Stromal cell of bone marrow (primary cell): Measurements from ENCODE around the gene SAMD5.
"Not testable (repeated sequence)": the region's sequence is repeated elsewhere in the genome, so short reads cannot be mapped to it uniquely, and the experiment has no call there.

Experiments used
- DNase-seq: peaks from one replicate; pipeline ENCODE4 v3.0.0-alpha.2; 2012; ENCODE audit warnings: low read depth

SAMD5 gene

DNA sequence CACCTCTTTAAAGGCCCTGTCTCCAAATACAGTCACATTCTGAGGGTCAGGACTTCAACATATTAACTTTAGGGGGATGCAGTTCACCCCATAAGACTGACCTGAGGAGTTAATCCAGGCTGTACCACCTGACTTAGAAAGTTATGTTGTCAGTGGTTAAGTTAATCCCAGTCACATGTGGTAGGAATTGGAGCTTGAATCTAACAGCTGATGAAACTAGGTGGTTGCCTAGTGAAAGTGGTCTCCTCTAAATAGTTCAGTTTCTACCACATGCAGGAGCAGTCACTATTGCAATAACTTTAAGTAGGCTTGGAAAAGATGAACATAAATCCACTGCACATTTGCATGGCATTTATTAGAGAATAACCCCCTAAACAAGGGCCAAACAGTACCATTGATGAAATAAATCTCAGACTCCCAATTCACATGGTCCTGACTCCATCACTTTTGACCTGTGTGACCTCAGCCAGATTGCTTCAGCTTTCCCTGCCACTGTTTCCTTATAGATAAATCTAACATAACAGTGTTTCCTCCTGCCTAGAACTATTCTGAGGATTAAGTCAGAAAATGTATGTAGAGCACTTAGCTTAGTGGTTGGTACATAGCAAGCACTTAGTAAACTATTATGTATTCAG lies 20.1 kb downstream of the SAMD5 start:
- no peak for DNase-seq

DNA sequence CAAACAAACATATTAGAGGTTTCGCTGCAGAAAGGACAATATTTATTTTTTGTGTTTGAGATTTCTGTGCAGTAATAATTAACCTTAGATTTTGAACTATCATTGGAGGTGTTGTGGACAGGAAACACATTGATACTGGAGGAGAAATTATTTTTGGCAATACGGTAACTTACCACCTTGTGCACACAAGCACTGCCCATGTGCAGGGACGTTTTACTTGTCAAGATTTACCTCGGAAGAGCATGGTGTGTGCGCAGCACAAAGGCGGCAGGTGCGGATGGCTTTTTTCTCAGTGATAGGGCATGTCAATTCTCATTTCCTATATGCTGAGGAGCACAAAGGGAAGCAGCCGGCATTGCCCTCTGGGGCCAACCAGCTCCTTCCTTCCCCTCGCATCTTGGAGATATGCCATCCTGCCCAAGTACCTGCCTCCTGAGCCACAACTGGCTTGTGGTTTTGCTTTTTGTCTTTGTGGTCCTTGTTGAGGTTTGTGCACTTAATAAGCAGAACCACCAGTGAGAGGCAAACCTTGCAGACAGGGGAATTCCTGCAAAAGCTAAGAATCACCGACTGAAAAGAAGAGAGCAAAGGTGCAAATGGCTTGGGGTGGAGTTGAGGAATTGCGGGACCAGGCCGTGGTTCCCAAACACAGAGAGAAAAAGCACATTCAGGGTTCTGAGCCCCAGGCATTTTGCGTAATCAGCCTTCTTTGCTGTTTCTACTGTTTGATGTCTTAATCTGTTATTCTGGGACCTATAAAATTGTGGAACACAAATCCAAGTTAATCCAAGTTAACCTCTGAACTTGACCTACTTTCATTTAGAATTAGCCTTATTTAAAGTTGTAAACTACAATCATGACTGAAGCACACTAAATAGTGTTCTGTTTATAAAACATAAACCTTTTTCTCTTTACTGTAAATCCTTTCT lies 21.9 kb downstream of the SAMD5 start:
- DNase-seq: no peak

- no peak for DNase-seq
Measured at GRCh38 chr6:147531321-147531720, 22.8 kb downstream of the SAMD5 start.

GRCh38 chr6:147534116-147534860 lies 25.8 kb downstream of the SAMD5 start:
- no peak for DNase-seq

DNA sequence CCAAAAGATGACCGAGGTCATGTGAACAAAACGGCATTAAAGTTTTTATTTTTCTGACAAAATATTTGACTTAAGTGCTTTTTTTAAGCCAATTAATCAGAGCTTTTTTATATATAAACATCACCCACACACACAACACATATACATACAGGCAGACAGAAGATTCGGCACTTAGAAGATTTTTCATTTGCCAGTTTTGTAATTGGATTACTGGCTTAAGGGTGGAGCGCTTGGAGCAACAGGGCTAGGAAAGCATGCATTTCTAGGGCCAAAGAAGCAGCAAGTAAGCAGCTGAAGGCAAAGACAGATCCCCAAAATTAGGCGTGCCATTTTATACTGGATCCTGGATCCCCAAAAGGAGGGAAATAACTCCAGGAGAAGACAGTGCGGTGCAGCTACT lies 30.3 kb downstream of the SAMD5 start:
- DNase-seq: no peak

GRCh38 chr6:147540075-147540474 lies 31.6 kb downstream of the SAMD5 start:
- no peak for DNase-seq

DNA sequence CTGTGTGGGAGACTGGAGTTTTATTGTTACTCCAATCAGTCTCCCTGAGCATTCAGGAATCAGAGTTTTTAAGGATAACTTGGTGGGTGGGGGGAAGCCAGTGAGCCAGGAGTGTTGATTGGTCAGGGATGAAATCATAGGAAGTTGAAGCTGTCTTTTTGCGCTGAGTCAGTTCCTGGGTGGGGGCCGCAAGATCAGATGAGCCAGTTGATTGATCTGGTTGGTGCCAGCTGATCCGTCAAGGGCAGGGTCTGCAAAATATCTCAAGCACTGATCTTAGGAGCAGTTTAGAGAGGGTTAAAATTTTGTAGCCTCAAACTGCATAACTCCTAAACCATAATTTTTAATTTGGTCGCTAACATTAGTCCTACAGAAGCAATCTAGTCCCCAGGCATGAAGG lies 33.9 kb downstream of the SAMD5 start:
- not testable (repeated sequence) for DNase-seq

DNA sequence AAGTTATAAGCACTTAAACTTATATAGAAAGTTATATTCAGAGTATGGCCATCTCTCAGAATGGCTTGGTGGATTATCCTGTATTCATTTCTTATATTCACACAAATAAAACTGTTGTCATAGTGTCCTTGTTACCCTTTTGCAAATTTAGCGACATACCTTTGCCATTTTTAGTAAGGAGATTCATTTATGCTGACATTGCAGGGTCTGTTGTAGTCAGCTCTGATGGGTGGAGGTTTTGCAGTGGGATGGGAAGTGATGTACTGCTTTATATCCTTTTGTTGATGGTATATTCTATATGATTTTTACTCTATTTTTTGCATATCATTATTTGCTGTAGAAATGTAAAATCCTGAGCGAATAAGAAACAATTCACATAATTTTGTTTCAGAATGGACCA lies 35.9 kb downstream of the SAMD5 start:
- DNase-seq: no peak

GRCh38 chr6:147546501-147547368 lies 38.2 kb downstream of the SAMD5 start:
- no peak for DNase-seq

DNA sequence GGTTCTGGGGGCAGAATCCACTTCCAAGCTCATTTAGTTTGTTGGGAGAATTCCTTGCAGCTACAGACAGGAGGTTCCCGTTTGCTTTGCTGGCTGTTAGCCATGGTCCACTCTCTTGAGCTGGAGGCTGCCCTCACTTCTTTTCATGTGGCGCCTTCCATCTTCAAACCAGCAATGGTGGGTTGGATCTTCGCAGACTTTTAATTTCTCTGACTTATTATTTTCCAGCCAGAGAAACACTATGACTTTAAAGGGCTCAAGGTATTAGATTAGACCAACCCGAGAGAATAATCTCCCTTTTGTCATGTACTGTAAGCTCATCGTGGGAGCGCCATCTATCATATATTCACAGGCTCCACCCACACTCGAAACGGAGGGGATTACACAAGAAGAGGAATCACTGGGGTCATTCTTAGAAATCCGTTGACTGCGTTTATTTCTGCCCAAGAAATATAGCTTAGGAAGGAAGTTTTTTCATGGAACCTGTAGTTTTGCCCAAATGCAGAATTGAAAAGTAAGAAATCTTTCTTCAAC lies 38.9 kb downstream of the SAMD5 start:
- DNase-seq: no peak

DNA sequence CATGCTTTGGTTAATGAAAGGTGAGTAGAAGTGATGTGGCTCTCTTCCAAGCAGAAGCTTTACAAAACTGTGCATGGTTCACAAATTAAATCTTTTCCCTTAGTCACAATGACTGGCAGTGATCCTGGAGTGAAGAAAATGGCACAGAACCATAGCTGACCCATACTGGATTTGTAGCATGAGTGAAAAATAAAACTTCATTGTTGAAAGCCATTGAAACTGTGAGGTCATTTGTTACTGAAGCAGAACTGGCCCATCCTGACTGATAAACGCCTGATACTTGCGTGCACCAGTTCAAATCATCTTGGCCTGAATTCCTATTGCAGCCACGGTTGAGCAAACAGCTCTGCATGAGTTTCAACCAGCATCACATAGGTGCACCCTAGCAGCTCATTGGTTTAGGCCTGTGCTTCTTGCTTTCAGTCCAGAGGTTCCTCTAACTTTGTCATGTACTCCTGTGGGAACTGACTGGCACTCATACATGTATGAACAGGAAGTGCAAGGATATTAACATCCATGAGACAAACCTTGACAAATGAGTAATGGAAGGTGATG lies 40.5 kb downstream of the SAMD5 start:
- no peak for DNase-seq

DNA sequence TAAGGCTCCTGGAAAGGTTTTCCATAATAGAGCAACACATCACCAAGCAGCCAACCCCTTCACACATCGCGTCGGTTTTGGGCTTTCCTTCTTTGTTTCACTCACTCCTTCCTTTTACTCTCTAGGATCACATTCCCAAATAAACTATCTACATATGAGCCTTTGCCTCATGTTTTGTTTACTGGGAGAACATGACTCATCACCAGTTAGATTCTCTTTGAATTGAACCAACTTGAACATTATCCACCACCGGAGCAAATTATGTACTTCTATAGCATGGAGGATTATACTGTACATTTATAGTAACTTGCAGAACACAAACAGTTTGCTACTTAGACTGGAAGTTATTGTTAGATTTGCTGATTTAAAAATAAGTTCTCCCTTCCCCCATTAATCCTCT lies 41.0 kb downstream of the SAMD5 start:
- DNase-seq: no peak

DNA sequence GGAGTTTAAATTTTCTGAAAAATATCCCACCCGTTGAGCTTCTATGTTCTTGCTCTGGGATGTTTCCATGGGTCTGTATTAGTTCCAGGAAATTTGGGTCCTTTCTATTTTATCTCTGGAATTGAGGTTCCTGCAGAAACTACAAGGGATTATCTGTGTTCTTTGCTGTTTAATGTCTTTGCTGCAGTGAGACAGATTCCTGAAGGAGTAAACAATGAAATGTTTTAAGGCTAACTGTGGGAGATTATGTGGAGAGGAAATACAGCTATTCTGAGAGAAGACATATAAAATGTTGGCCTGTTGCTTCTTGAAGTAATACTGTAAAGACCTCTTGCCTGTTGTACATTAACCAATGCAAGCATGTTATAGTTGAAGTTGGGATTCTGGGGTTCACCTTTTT lies 43.5 kb downstream of the SAMD5 start:
- DNase-seq: no peak

GRCh38 chr6:147553099-147553498 lies 44.6 kb downstream of the SAMD5 start:
- no peak for DNase-seq

- no peak for DNase-seq
Measured at GRCh38 chr6:147554281-147554680, 45.8 kb downstream of the SAMD5 start.

DNA sequence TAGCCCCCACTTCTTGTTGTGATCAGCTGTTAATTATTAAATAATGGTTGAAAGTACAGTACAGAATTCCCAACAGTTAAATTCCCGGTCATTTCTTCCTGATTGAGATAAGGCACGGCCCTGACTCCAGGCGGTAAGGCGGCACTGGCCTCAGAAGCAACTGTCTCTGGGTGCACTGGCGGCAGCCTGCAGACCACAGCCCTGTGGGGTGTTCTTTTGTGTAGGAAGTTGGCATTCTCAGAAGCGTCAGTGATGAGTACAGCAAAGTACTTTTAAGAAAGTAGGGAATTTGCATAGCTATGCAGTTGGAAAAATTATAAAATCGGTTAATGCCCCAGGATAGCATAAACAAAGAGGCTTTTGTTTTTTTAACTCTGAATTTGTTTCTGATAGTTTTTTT lies 50.5 kb downstream of the SAMD5 start:
- DNase-seq: no peak

DNA sequence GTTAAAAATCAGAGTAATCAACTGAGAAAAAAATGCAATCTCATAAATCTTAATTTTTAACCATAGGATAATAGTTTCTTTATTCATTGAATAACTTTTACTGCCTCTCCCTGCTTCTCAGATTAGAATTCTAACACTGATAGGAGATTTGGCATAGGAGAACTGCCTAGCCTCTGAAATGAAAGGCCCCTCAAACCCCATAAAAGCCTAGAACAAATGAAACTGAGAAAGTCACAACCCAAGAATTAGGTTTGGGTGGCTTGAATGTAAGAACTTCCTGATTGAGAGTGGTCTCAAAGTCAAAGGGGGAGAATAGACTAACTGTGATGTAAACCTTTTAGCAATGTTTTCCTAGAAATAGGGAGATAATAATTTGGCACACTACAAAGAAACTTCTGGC lies 52.2 kb downstream of the SAMD5 start:
- DNase-seq: no peak

DNA sequence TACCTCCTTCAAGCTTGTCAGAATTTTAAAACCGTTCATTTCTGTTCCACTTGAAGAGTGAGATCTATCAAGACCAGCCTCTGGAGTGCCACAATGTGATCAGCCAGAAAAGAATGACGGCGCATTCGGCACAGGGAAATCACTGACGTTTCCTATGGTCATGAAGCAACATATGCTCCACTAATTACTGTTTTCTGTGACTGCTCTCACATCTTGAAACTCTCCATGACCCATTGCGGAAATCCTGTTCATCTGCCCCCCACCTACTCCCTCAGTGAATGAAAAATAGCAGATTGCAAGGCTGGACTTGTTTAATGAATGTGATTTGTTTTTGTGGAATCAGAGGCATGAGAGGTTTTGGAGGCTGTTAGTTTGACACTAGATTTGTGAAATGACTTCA lies 53.2 kb downstream of the SAMD5 start:
- no peak for DNase-seq

- no peak for DNase-seq
Measured at GRCh38 chr6:147563472-147563871, 55.0 kb downstream of the SAMD5 start.

GRCh38 chr6:147564556-147564955 lies 56.1 kb downstream of the SAMD5 start:
- no peak for DNase-seq

GRCh38 chr6:147566244-147566898 lies 57.9 kb downstream of the SAMD5 start:
- DNase-seq: no peak
